ENCODE data around the gene CDC42EP2. TPM values are rescaled to one million over a fixed set of nuclear protein-coding genes. Genes with fewer than 3 reads are reported as not detected.

CDC42EP2 gene
- total RNA-seq, 2 donors from 2014 or later = 3.5 to 3.9 TPM

GRCh38 chr11:65293909-65294381, 20.7 kb upstream of the CDC42EP2 start:
- peaks cover 27% of the 10 kb centered on the region in 2 donors for H3K36me3 Mint-ChIP-seq
- no peaks in the 10 kb centered on the region for H3K9me3 Mint-ChIP-seq

GRCh38 chr11:65295001-65295400, 19.7 kb upstream of the CDC42EP2 start:
- no peak for ATAC-seq
- DNase-seq (ENCODE audit: low spot score in 2 of 2) = no peak
- H3K27ac Mint-ChIP-seq = peak overlapping the region in 1 of 2 donors; percentile 58
- peaks cover 20 to 21% of the 10 kb centered on the region in 2 donors for H3K36me3 Mint-ChIP-seq
- H3K9me3 Mint-ChIP-seq = no peaks in the 10 kb centered on the region

More at GRCh38 chr11:65293909-65294381, 20.7 kb upstream of the CDC42EP2 start:
- peak overlapping the region in 1 of 2 donors; percentile 47 for H3K27ac Mint-ChIP-seq
- DNase-seq (ENCODE audit: low spot score in 2 of 2) (no peak), ATAC-seq (no peak)

- Mint-ChIP-seq H3K9me3 (no peaks in the 10 kb centered on the region), H3K27ac (no peak overlapping the region), H3K36me3 (peaks cover 15 to 21% of the 10 kb centered on the region in 2 donors)
- no peak for DNase-seq (ENCODE audit: low spot score in 2 of 2)
- no peak for ATAC-seq
Measured at GRCh38 chr11:65295571-65296341, 18.9 kb upstream of the CDC42EP2 start.

GRCh38 chr11:65297026-65297672, 17.5 kb upstream of the CDC42EP2 start:
- ATAC-seq = no peak
- Mint-ChIP-seq H3K36me3 (peaks cover 11 to 12% of the 10 kb centered on the region in 2 donors), H3K9me3 (no peaks in the 10 kb centered on the region), H3K27ac (no peak overlapping the region)
- no peak for DNase-seq (ENCODE audit: low spot score in 2 of 2)

GRCh38 chr11:65298131-65298535, 16.5 kb upstream of the CDC42EP2 start:
- ATAC-seq (no peak), DNase-seq (ENCODE audit: low spot score in 2 of 2) (no peak)
- no peak overlapping the region for H3K27ac Mint-ChIP-seq
- H3K9me3 Mint-ChIP-seq = no peaks in the 10 kb centered on the region
- H3K36me3 Mint-ChIP-seq = peaks cover 11 to 12% of the 10 kb centered on the region in 2 donors

GRCh38 chr11:65298655-65299179, 15.9 kb upstream of the CDC42EP2 start:
- Mint-ChIP-seq H3K36me3 (peaks cover 12% of the 10 kb centered on the region in 2 donors), H3K27ac (no peak overlapping the region), H3K9me3 (no peaks in the 10 kb centered on the region)
- DNase-seq (ENCODE audit: low spot score in 2 of 2) (no peak), ATAC-seq (no peak)

- H3K9me3 Mint-ChIP-seq = no peaks in the 10 kb centered on the region
- peaks cover under 1 to 6% of the 10 kb centered on the region in 2 donors for H3K36me3 Mint-ChIP-seq
- H3K27ac Mint-ChIP-seq = peak overlapping the region in 1 of 2 donors; percentile 36
- ATAC-seq (no peak), DNase-seq (ENCODE audit: low spot score in 2 of 2) (no peak)
Measured at GRCh38 chr11:65300621-65301275, 13.9 kb upstream of the CDC42EP2 start.

GRCh38 chr11:65301491-65302329, 13.0 kb upstream of the CDC42EP2 start:
- ATAC-seq = no peak
- no peak overlapping the region for H3K27ac Mint-ChIP-seq
- no peaks in the 10 kb centered on the region for H3K9me3 Mint-ChIP-seq
- DNase-seq (ENCODE audit: low spot score in 2 of 2) = no peak
- peaks cover 0 to 6% of the 10 kb centered on the region in 2 donors for H3K36me3 Mint-ChIP-seq

- peaks cover 0 to 6% of the 10 kb centered on the region in 2 donors for H3K36me3 Mint-ChIP-seq
Measured at GRCh38 chr11:65303555-65303954, 11.1 kb upstream of the CDC42EP2 start.

GRCh38 chr11:65304110-65304509, 10.6 kb upstream of the CDC42EP2 start:
- ATAC-seq (no peak), DNase-seq (ENCODE audit: low spot score in 2 of 2) (no peak)
- Mint-ChIP-seq H3K9me3 (no peaks in the 10 kb centered on the region), H3K36me3 (peaks cover 0 to 6% of the 10 kb centered on the region in 2 donors), H3K27ac (peak overlapping the region in 1 of 2 donors; percentile 60)

More at GRCh38 chr11:65303555-65303954, 11.1 kb upstream of the CDC42EP2 start:
- DNase-seq (ENCODE audit: low spot score in 2 of 2) (no peak), ATAC-seq (no peak)
- Mint-ChIP-seq H3K9me3 (no peaks in the 10 kb centered on the region), H3K27ac (no peak overlapping the region)

- DNase-seq (ENCODE audit: low spot score in 2 of 2) (no peak), ATAC-seq (no peak)
- H3K27ac Mint-ChIP-seq = peak overlapping the region in 1 of 2 donors; percentile 60
- H3K9me3 Mint-ChIP-seq = no peaks in the 10 kb centered on the region
- peaks cover 0 to 6% of the 10 kb centered on the region in 2 donors for H3K36me3 Mint-ChIP-seq
Measured at GRCh38 chr11:65304613-65305012, 10.1 kb upstream of the CDC42EP2 start.

GRCh38 chr11:65305501-65306268, 9.0 kb upstream of the CDC42EP2 start:
- DNase-seq (ENCODE audit: low spot score in 2 of 2) (no peak), ATAC-seq (no peak)
- H3K36me3 Mint-ChIP-seq = peaks cover 0 to 6% of the 10 kb centered on the region in 2 donors
- H3K9me3 Mint-ChIP-seq = no peaks in the 10 kb centered on the region
- no peak overlapping the region for H3K27ac Mint-ChIP-seq

GRCh38 chr11:65307298-65308229, 7.1 kb upstream of the CDC42EP2 start:
- DNase-seq (ENCODE audit: low spot score in 2 of 2) (no peak), ATAC-seq (no peak)
- peaks cover 0 to 6% of the 10 kb centered on the region in 2 donors for H3K36me3 Mint-ChIP-seq
- no peaks in the 10 kb centered on the region for H3K9me3 Mint-ChIP-seq
- peak overlapping the region in 1 of 2 donors; percentile 70 for H3K27ac Mint-ChIP-seq

- ATAC-seq = no peak
- DNase-seq (ENCODE audit: low spot score in 2 of 2) = no peak
- peak overlapping the region in 1 of 2 donors; percentile 70 for H3K27ac Mint-ChIP-seq
- H3K36me3 Mint-ChIP-seq = peaks cover 0 to 6% of the 10 kb centered on the region in 2 donors
- no peaks in the 10 kb centered on the region for H3K9me3 Mint-ChIP-seq
Measured at GRCh38 chr11:65308281-65308891, 6.3 kb upstream of the CDC42EP2 start.

All from activated naive CD4-positive, alpha-beta T cell treated with anti-CD3 and anti-CD28 coated beads, Interleukin-2, amount 50 U/mL, for 72 hours (primary cell).